ENCODE results near the gene RPS5. TPM values are rescaled to one million over a fixed set of nuclear protein-coding genes. Genes with fewer than 3 reads are reported as not detected.

RPS5 gene
- total RNA-seq, 1 donor from 2014 or later: 1,982 TPM

DNA sequence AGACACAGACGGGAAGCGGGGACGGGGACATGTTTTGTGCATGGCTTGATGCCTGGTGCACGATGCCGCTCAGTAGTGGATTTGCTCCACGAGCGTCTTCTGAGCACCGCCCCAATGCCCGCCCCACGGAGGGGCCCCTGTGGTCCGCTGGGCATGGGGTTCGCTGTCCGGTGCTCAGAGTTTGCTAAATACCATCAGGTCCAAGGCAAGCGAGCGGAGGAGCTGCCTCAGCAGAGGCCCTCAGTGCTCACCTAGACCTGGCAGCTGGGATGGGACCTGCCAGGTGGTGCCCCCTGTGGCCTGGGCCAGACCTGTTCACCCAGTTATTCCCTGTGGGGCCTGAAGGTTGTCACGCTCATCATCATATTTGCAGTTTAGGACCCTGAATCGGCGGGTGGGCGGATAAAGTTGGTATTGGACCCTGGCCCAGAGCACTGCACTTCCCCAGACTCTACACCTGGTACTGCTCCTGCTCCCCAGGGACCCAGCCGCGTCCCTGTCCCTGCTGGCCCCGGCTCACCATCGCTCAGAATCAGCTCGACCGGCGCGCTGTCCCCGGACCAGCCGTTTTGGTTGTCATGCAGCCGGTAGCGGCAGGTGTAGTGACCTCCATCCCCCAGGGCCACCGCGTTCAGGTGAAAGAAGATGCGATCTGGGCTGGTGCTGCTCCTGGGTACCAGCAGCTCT is 36.1 kb upstream of the RPS5 start:
- POLR2A ChIA-PET: interaction anchor here (0.6 to 1.2 kb wide), 3 partner anchors 30 to 145 kb away, joined by 3 to 12 read pairs (median 4); partner anchors contain the start of gene ZNF837
- CTCF ChIA-PET: no interaction called here

DNA sequence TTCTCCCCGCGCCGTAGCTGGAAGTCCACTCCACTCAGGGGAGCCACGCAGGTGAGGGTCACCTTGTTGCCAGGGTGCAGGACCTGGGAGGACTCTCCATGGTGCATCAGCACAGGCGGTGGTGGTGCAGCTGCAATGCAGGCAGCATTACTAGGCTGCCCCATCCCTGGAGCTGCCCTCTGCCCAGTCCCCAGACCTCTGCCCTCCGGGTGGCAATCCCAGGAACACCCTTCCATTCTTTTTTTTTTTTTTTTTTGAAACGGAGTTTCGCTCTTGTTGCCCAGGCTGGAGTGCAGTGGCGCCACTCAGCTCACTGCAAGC is 35.6 kb upstream of the RPS5 start:
- Mint-ChIP-seq H3K36me3 (ENCODE audit: low read depth) (peaks cover 6% of the 10 kb centered on the region), H3K27ac (no peak overlapping the region), H3K27me3 (no peaks in the 10 kb centered on the region), H3K4me3 (no peak overlapping the region), H3K4me1 (peaks cover 34% of the 10 kb centered on the region), H3K9me3 (no peaks in the 10 kb centered on the region)
- ATAC-seq (ENCODE audit: low read depth) (no peak), DNase-seq (no peak)
- ChIA-PET POLR2A (interaction anchor here (0.7 to 1.2 kb wide), 3 partner anchors 22 to 36 kb away, joined by 3 to 4 read pairs (median 3); partner anchors contain the start of gene ZNF837), CTCF (no interaction called here)
- TF ChIP-seq, protein P1, sequence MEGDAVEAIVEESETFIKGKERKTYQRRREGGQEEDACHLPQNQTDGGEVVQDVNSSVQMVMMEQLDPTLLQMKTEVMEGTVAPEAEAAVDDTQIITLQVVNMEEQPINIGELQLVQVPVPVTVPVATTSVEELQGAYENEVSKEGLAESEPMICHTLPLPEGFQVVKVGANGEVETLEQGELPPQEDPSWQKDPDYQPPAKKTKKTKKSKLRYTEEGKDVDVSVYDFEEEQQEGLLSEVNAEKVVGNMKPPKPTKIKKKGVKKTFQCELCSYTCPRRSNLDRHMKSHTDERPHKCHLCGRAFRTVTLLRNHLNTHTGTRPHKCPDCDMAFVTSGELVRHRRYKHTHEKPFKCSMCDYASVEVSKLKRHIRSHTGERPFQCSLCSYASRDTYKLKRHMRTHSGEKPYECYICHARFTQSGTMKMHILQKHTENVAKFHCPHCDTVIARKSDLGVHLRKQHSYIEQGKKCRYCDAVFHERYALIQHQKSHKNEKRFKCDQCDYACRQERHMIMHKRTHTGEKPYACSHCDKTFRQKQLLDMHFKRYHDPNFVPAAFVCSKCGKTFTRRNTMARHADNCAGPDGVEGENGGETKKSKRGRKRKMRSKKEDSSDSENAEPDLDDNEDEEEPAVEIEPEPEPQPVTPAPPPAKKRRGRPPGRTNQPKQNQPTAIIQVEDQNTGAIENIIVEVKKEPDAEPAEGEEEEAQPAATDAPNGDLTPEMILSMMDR (IDR thresholded peaks at IDR 0.05): no peak
- intact Hi-C loops (cut with micrococcal nuclease): no loop called here

More for the DNA sequence above, 36.1 kb upstream of the RPS5 start:
- Mint-ChIP-seq H3K27me3 (no peaks in the 10 kb centered on the region), H3K4me3 (no peak overlapping the region), H3K27ac (no peak overlapping the region), H3K9me3 (no peaks in the 10 kb centered on the region), H3K4me1 (peaks cover 31% of the 10 kb centered on the region), H3K36me3 (ENCODE audit: low read depth) (peaks cover 6% of the 10 kb centered on the region)
- DNase-seq: no peak
- TF ChIP-seq, protein P1 (IDR thresholded peaks at IDR 0.05): no peak
- intact Hi-C loops (cut with micrococcal nuclease): no loop called here
- no peak for ATAC-seq (ENCODE audit: low read depth)

DNA sequence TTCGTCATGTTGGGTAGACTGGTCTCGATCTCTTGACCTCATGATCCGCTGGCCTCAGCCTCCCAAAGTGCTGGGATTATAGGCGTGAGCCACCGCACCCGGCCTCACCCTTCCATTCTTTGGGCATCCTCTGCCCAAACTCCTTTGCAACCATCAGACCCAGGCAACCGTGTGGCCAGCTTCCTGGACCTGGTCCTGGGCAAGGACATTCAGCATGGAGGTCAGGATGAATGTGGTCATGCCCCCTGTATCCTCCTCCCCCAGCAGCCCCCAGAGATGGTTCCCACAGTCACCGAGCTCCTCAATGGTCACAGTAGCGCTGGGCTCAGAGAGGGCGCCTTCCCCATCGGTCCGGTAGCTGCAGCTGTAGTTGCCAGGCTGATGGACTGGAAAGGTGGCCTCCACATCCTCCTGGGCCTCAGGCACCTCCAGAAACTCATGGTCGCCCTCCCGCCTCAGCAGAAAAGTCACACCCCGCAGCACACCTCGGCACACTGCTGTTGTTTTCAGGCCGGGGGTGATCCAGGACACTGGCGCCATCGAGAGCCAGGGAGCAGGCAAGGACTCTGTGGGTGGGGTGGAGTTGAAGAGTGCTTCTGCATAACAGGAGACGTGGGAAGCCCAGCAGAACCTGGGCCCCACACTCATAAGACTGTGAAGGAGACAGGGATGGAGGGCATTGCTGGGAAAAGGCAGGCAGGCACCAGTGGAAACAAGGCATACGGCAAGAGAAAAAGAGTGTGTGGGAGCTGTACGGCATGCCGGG is 34.9 kb upstream of the RPS5 start:
- no peak overlapping the region for H3K27ac Mint-ChIP-seq
- peaks cover 6% of the 10 kb centered on the region for H3K36me3 Mint-ChIP-seq (ENCODE audit: low read depth)
- CTCF ChIA-PET: no interaction called here
- intact Hi-C loops (cut with micrococcal nuclease): no loop called here
- no peak overlapping the region for H3K4me3 Mint-ChIP-seq
- POLR2A ChIA-PET: interaction anchor here (0.7 kb wide), 1 partner anchor 22 kb away, joined by 3 read pairs; no protein-coding TSS in a partner anchor
- TF ChIP-seq, protein P1 (IDR thresholded peaks at IDR 0.05): no peak
- H3K27me3 Mint-ChIP-seq: no peaks in the 10 kb centered on the region
- H3K4me1 Mint-ChIP-seq: peaks cover 35% of the 10 kb centered on the region
- DNase-seq (no peak), ATAC-seq (ENCODE audit: low read depth) (no peak)
- no peaks in the 10 kb centered on the region for H3K9me3 Mint-ChIP-seq

DNA sequence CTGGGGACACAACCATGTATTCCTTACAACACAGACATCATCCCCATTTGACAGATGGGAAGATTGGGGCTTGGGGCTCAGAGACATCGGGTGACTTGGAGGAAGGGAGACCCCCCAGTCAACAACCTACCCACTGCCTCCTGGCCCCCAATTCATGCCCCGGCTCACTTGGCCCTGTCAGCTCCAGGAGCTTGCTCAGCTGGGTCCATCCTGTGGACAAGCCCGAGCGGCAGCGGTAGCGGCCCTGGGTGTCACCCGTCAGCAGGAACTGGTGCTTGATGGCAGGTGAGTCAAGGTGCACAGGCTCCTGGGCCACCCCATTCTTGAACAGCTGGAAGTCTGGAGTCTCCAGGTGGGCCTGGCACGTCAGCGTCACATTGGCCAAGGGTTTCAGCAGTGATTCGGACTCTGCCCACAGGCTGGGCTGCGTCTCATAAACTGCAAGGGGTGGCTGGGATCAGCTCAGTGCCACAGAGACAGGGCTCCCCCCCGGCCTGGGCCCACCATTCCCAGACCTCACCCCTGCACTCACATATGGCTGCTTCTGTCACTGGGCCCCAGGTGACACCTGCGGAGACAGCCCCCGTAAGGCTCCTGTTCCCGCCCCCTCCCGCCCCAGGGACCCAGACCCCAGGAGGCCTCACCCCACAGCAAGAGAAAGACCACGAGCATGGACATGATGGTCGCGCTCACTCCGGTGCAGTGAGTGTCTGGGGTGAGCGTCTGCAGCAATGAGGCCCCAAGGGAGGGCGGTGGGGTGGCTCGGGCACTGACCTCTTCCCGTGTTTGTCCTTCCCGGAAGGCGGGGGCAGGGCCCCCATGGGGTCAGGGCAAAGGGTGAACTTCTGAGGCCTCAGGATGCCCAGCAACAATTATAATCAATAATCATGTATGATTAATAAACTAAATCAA is 34.1 kb upstream of the RPS5 start, which contains the start of gene A1BG:
A1BG (minus strand) TSS at position 733 of the 912 bp plus-strand sequence; CDS start at position 678, 55 bp downstream.
- peaks cover 6% of the 10 kb centered on the region for H3K36me3 Mint-ChIP-seq (ENCODE audit: low read depth)
- ChIA-PET POLR2A (no interaction called here), CTCF (no interaction called here)
- TF ChIP-seq, protein P1 (IDR thresholded peaks at IDR 0.05): no peak
- H3K27me3 Mint-ChIP-seq: no peaks in the 10 kb centered on the region
- H3K4me1 Mint-ChIP-seq: peaks cover 31% of the 10 kb centered on the region
- H3K4me3 Mint-ChIP-seq: no peak within 1 kb of the TSS
- no peak for ATAC-seq (ENCODE audit: low read depth)
- DNase-seq: no peak
- no peak within 1 kb of the TSS for H3K27ac Mint-ChIP-seq
- intact Hi-C loops (cut with micrococcal nuclease): no loop called here
- H3K9me3 Mint-ChIP-seq: no peaks in the 10 kb centered on the region

Measured in activated B cell treated with CpG ODN at 0.5 μM for 24 hours (primary cell).